T-helper 1 cell treated with Interleukin-12 subunit alpha and Interleukin-12 subunit beta and Interleukin-4 antibody, amounts not matched to agents 30 ng/mL and 1 ng/mL, for 36 hours (primary cell): ENCODE results near the gene CDK6. TPM values are rescaled to one million over a fixed set of nuclear protein-coding genes. Genes with fewer than 3 reads are reported as not detected.

Source experiments
- intact Hi-C: fragments of 100-400 bp; cut with micrococcal nuclease; formaldehyde crosslinking; loops from one replicate; pipeline ENCODE4 v1.15.1; 2024
- total RNA-seq: library from RNA; stranded (reverse); gene quantifications from 2 replicates; pipeline ENCODE4 v1.2.3, GENCODE V29; 2022

Gene CDK6
- total RNA-seq, 1 donor from 2014 or later, result 183 TPM

DNA sequence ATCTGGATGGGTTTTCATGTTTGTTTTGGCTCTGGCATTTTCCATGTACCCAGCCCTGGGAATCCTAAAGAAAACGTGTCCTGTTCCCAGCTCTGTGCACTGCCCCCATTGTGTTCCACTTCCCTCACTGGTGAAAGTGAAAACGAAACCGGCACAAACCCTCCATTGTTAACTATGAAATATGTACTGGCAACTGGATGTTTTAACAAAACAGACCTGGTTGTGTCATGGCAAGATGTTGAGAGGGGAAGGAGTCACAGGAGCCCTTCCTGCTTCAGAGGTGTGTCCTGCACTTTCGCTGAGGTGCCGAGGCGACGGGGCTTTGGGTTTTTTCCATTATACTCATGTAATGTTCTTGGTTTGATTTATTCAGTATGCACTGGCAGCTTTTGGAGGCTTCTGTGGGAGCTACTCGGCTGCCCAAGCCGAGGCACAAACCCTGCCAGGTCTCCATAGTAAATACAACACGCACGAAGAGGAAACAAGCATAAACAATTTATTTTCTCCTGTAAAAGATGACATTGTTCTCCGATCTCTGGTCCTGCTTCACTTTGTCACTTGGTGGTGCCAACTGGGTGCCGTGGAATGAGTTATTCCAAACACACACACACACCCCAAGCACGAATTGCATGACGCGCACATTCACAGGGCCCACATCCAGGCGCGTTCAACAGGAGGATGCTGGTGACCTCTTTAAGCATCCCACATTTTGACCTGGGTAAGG, 118.2 kb downstream of the CDK6 start:
- intact Hi-C loops, result loop anchor here (1.0 to 10.0 kb wide), 14 partner anchors 10 to 586 kb away; partner anchors contain the start of genes CYP51A1, PEX1, RBM48 and SAMD9

DNA sequence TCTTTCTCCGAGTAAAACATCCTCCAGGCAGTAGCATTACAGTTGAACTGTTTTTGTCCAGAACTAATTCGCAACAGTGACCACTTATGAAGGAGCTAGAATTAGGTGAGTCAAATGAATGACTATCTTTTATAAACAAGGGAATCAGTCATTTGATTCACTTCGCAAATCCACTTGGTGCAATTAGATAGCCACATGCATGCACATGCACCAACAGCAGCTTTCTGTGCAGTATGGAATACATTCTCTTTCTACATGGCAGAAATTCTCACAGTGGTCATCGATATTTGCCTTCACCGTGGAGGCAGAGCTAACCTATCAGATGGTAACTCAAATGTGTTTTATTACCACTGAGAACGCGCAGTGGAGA, 118.8 kb downstream of the CDK6 start:
- intact Hi-C loops, result loop anchor here (5.0 to 10.0 kb wide), 2 partner anchors 397 to 585 kb away; partner anchors contain the start of genes CYP51A1 and SAMD9

DNA sequence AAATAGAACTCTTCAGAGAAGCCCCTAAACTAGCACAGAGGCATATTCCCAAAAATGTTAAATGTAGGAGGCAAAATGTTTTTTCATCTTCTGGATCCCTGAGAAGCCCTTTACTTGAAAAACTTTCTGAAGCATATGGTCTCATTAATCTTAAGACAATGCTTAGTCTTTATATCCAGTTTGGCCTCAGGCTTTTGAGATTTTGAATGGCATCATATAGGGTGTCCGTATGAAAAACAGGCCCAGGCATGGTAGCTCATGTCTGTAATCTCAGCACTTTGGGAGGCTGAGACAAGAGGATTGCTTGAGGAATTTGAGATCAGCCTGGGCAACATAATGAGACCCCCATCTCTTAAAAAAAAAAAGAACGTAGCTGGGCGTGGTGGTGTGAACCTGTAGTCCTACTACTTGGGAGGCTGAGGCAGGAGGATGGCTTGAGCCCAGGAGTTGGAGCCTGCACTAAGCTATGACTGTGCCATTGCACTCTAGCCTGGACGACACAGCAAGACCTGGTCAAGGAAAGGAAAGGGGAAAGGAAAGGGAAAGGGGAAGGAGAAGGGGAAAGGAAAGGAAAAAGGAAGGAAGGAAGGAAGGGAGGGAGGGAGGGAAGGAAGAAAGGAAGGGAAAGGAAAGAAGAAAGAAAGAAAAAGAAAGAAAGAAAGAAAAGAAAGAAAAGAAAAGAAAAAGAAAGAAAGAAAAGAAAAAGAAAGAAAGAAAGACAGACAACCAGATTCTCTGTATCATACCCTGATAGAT, 119.4 kb downstream of the CDK6 start:
- intact Hi-C loops, result loop anchor here (5.0 to 10.0 kb wide), 2 partner anchors 398 to 585 kb away; partner anchors contain the start of genes CYP51A1 and SAMD9

GRCh38 chr7:92715963-92716362, 120.4 kb downstream of the CDK6 start:
- intact Hi-C loops, result loop anchor here (5.0 to 10.0 kb wide), 2 partner anchors 399 to 584 kb away; partner anchors contain the start of genes CYP51A1 and SAMD9

DNA sequence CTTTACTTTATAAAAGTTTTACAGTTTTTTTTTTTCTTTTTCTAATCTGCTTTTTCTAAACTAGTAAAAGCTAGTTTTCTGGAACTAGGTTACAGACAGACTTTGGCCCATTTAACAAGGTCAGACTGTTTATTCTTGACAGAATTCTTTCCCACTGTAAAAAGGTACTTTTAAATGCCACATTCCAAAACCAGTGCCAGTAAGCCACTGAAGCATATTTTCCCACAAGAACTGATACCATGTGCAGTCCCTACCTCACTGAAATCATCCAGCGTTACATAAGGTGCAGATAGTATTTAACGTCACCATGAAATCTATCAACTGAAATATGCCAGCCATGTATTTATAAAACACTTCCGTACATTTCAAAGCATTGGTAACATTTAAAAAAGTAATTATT, 121.6 kb downstream of the CDK6 start:
- intact Hi-C loops, result loop anchor here (5.0 to 10.0 kb wide), 2 partner anchors 400 to 582 kb away; partner anchors contain the start of genes CYP51A1 and SAMD9

DNA sequence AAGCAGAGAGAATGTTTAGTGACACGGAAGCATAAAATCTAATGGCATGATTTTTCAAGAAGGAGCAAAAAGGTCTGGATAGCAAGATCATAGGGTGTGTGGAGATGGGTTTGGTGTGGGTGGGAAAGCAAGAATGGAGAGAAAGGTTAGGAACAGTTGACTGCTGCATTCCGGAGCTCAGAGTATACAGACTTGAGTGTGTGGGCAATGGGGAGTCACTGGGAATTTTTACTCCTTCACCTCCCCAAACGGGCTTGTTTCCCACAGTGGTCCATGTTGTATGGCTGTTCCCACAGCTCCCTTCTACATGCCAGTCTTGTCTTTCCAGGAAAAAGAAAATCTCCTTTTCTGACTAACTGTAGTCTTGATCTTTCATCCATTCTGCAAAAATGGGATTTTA, 122.1 kb downstream of the CDK6 start:
- intact Hi-C loops, result loop anchor here (10.0 kb wide), 1 partner anchor 401 kb away; the partner anchor contains the start of gene SAMD9

DNA sequence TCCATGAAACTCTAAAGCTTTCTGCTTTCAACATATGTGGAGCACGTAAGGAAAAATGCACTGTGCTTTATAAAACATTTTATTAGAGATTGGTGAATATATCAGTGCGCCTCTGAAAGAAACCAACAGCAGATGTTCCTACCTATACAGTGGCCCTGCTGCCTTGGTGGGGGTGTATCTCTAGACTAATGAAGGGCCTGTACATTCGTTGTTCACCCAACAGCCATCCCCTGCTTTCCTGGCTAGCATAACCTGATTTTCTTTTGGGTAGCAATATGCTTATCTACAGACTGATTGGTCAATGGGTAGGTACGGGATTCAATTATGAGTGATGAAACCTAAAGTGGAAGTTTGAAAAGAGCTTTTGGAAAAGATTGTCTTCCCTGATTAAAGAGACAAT, 126.5 kb downstream of the CDK6 start:
- intact Hi-C loops, result loop anchor here (10.0 kb wide), 1 partner anchor 405 kb away; the partner anchor contains the start of gene SAMD9

DNA sequence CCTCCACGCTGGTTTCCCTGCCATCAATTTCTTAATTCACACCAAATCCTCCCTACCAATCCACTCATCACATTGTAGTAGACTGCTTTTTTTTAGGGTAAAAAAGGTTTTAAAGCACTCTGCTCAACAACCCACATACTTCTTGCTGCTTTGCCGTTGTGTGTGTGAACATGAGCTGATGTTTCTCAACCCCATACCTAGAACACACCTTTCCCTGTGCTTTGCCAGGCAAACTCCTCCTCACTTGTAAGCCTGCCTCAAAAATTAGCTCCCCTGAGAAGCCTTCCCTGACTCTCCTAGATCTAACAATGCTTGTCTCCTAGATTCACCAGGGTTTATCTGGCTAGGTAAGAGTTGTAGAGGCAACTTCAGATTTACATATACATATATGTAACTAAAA, 127.2 kb downstream of the CDK6 start:
- intact Hi-C loops, result no loop called here

DNA sequence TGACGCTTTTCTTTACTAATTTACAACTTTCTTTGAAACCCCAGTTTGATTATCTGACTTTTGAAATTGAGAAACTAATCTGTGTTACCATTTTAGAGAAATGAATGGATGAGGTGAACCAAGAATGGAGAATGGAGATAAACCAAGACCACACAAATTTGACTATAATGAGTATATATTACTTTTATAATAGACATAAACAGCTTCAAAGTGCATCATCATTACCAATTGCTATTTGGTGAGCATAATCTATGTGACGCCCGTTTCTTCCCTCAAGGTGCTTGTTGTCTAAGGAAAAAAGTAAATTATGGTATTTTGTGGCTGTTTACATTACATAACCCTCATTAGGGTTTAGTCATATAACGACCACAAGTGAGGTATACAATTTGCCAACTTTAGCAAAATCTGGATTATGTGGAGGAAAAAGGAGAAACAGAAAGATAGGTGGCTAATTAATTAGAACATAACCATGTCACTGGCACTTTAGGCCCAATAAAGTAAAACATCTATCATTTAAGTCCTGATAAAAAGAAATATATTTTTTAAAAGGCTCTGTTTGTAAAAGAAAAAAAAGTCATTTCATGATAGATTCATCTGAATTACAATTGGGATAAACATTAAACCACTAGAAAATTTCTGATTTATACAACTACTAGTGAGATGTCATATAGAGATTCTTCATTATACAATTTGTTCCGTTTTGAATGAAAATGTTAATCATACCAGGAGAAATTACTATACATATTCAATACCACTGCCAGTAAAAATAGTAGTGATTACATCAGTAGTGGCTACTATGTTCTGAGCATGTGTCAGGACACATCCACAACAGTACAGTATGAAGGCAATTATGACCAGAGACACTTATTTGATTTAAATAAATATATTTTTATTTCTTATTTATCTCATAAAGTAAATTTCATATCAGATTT, 128.0 kb downstream of the CDK6 start:
- intact Hi-C loops, result no loop called here

GRCh38 chr7:92707435-92707834, 128.9 kb downstream of the CDK6 start:
- intact Hi-C loops, result no loop called here

DNA sequence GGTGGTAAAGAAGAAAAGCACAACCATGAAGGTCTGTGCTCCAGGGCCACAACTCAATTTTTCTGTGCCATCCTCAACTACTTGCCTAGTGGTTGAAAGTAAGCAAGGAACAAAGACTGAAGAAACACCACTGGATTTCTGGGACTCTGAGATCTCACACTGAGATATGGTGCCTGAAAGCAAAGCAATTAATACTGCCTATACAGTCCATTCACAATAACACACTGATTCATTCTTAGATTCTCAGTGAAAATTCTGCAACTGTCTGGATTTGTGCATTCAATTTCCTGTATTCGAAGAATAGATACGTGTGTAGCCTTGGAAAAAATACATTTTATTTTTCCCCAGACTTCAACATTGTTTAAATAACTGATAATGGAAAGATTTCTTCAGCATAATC, 129.8 kb downstream of the CDK6 start:
- intact Hi-C loops, result loop anchor here (1.0 kb wide), 1 partner anchor 9 kb away; no protein-coding TSS in a partner anchor

GRCh38 chr7:92705831-92706230, 130.5 kb downstream of the CDK6 start:
- intact Hi-C loops, result loop anchor here (1.0 kb wide), 1 partner anchor 9 kb away; no protein-coding TSS in a partner anchor

DNA sequence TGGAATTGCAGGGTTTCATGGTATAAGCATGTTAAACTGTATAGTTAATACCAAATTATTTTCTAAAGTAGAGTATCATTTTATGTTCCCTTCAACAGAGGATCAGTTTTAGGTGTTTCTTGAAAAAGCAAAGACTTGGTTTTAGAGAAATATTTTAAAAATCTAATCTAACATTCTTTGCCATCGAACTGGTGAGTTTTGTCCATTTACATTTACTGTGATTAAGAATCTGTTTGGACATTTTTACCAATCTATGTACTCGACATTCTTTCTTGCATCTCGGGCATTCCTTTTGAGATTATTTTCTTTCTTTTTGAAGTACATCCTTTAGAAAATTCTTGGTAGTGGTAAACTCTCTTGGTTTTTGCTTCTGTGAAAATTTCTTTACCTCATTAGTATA, 131.5 kb downstream of the CDK6 start:
- intact Hi-C loops, result no loop called here

GRCh38 chr7:92702535-92702934, 133.8 kb downstream of the CDK6 start:
- intact Hi-C loops, result no loop called here

DNA sequence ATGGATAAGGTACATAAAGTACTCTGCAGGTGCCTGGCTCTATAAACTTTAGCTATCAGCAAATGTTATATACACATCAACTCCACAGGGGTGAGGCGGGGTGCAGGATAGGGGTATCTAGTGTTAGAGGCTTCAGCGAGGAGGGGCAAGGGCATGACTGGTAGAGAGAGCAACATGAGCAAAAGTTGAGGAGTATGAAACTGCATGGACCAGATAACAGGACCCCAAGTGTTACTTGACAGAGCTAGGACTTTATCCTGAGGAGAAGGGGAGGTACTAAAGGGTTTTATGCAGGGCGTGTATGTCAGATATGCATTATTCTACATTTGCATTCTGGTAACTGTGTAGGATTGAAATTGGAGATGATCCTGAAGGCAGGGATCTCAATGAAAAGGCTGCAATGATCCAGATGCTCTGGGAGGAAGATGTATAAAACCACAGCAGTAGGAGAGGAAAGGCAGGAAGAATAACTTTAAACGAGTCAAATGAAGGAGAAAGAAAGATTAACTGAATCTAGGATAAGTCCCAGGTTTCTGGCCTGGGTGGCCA, 136.3 kb downstream of the CDK6 start:
- intact Hi-C loops, result no loop called here

GRCh38 chr7:92699560-92699959, 136.8 kb downstream of the CDK6 start:
- intact Hi-C loops, result no loop called here

DNA sequence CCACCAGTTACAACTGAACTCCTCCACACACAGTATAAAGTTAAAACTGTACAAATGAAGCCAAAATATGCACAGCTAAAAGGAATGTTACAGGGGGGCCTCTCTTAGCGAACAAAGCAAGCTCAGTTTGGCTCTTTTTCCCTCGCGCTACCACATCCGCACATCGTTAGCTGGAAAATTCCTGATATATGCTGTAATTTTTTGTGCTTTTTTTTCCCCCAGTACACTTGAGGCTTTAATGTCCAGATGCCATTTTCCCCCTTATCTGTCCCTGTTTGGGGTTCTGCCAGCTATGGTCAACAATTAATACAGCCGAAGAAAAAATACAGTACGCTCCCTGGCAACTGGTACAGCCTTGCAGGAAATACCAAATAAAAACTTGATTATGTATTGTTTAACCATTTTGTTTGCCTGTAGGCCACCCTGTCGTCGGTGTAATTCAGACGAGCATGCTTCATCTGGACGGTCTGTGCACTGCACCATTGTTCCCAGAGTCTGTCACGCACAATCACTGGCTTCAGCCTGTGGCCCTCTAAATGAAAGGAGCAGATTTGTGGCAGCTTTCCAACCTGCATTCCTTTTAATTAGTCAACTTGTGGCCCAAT, 138.0 kb downstream of the CDK6 start:
- intact Hi-C loops, result no loop called here

- intact Hi-C loops, result loop anchor here (1.0 kb wide), 1 partner anchor 9 kb away; no protein-coding TSS in a partner anchor
Observed at GRCh38 chr7:92697414-92697813, 139.0 kb downstream of the CDK6 start.

- intact Hi-C loops, result loop anchor here (1.0 kb wide), 1 partner anchor 9 kb away; no protein-coding TSS in a partner anchor
Observed at GRCh38 chr7:92697012-92697411, 139.4 kb downstream of the CDK6 start.

DNA sequence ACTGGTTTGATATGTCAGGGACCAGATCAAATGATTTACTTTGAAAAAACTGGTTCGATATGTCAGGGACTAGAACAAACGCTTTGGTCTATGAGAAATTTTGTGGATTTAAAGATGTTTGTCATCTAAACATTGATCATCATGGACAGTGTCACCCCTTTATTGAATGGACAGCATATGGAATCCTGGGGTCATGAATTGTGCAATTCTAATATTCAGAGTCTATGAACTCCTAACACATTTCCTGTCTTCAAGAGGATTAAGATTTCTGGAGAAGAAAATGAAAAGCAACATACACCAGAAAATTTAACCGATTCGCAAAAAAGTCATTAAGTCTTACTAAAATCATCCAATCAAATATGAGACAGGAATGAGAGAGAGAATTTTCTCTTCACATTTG, 139.8 kb downstream of the CDK6 start:
- intact Hi-C loops, result no loop called here
